SK-N-SH (cell line): ENCODE data around the gene FAM3C.
A peak's percentile ranks its signal among the peaks of the same experiment; 100 is the strongest.

ENCODE experiments used
- CHD2 ChIP-seq: fragments of 150-350 bp; IDR thresholded peaks from 2 replicates; pipeline ENCODE4 v1.6.1; 2018; ENCODE audit warnings: low read length; ENCODE audit not compliant: partially characterized antibody
- CTCF ChIP-seq: fragments of 200-600 bp; sonication (generic); IDR thresholded peaks from 2 replicates; pipeline ENCODE4 v1.6.1; 2017; ENCODE audit warnings: antibody characterized with exemption, mild to moderate bottlenecking, moderate library complexity
- FOXJ3 ChIP-seq: sonication (generic); formaldehyde crosslinking; IDR thresholded peaks from 2 replicates; pipeline ENCODE4 v1.5.1; 2020; ENCODE audit warnings: mild to moderate bottlenecking, missing genetic modification reagents
- FOXM1 ChIP-seq: IDR thresholded peaks from 2 replicates; pipeline ENCODE4 v1.4.0; 2012; ENCODE audit warnings: low read depth, mild to moderate bottlenecking
- GABPA ChIP-seq: IDR thresholded peaks from 2 replicates; pipeline ENCODE4 v1.4.0; 2012; ENCODE audit warnings: low read depth, mild to moderate bottlenecking
- NFIC ChIP-seq: IDR thresholded peaks from 2 replicates; pipeline ENCODE4 v1.4.0; 2012; ENCODE audit warnings: borderline replicate concordance

GRCh38 chr7:121351682-121352081 is 44.4 kb downstream of the FAM3C start:
- TF ChIP-seq CTCF: peak; percentile 45
- no peak for TF ChIP-seq FOXM1
- TF ChIP-seq CHD2: no peak
- TF ChIP-seq NFIC: no peak
- no peak for TF ChIP-seq GABPA
- no peak for TF ChIP-seq FOXJ3
